ENCODE data around the gene GPR148.
"Not testable (repeated sequence)": the region's sequence is repeated elsewhere in the genome, so short reads cannot be mapped to it uniquely, and the experiment has no call there.

The GPR148 gene

DNA sequence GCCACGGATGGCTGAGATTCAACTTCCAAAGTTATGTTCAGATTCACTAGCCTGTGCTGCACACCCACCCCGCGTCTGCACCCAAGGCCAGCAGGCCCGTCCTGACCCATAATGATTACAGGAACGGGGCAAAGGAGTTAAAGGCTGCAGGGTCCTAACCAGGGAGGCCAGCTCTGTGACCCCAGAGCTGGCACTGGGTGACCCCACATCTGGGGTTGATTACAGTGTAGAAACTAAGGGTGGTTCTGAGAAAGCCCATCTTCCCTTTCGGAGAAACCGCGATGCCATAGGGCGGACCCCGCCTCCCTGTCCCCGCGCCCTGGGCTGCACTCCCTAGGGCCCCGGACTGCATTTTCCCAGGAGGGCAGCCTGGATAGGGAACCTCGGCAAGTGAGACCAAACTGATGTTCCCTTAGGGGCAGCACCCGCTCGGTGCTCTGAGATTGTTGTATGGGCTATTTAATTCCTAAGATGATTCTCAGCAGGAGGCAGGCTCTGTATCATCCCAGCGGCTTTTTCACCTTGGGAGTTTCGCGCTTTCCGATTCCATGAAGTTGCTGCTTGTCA lies 2.2 kb upstream of the GPR148 start:
- TF ChIP-seq, protein P1, sequence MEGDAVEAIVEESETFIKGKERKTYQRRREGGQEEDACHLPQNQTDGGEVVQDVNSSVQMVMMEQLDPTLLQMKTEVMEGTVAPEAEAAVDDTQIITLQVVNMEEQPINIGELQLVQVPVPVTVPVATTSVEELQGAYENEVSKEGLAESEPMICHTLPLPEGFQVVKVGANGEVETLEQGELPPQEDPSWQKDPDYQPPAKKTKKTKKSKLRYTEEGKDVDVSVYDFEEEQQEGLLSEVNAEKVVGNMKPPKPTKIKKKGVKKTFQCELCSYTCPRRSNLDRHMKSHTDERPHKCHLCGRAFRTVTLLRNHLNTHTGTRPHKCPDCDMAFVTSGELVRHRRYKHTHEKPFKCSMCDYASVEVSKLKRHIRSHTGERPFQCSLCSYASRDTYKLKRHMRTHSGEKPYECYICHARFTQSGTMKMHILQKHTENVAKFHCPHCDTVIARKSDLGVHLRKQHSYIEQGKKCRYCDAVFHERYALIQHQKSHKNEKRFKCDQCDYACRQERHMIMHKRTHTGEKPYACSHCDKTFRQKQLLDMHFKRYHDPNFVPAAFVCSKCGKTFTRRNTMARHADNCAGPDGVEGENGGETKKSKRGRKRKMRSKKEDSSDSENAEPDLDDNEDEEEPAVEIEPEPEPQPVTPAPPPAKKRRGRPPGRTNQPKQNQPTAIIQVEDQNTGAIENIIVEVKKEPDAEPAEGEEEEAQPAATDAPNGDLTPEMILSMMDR (conservative IDR thresholded peaks at IDR 0.05; ENCODE audit: low read length) = no peak
- H3K4me3 ChIP-seq (ENCODE audit: low read length) = peak overlapping the region; percentile 65
- DNase-seq (ENCODE audit: low read depth) = no peak

DNA sequence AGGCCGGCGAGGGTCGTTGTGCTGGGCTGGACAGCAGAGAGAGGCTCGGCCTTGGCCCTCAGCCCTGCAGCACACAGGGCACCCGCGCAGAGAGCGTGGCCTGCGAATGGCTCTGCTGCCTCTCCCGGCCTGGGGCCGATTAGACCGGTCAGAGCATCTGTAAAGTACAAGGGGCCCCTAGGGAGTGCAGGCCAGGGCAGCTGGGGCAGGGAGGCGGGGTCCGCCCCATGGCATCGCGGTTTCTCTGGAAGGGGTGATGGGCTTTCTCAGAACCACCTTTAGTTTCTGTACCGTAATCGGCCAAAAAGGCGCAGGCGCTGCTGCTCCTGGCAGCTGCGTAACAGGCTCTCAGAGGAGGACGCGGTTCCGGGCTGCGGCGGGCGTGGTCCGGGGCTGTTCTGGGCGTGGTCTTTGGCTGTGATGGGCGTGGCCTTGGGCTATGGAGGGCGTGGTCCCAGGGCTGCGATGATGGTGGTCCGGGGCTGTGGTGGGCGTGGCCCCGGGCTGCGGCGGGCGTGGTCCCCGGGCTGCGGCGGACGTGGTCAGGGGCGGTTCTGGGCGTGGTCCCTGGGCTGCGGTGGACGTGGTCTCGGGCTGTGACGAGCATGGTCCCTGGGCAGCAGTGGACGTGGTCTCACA lies 1.5 kb upstream of the GPR148 start:
- DNase-seq (ENCODE audit: low read depth) = peak; percentile 50
- TF ChIP-seq, protein P1 (conservative IDR thresholded peaks at IDR 0.05; ENCODE audit: low read length) = no peak

DNA sequence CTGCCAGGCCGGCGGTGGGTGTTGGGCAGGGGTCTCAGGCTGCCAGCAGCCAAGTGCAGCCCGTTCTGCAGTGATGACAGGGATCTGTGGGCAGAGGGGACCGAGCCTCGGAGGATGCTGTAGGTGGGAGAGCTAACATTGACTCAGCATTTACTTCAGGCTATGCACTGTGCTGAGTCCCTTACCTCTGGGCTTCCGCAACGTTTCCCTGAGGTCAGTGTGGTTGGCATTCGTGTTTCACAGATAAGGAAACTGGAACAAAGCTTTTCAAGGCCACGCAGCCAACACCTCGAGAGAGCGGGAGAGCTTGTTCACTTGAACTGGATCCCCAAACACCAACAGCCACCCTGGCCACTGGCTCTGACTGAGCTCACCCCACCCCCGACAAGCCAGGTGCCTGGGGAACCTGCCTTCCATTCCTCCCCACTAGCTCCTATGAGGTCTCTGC lies 839 bp upstream of the GPR148 start:
- TF ChIP-seq, protein P1 (conservative IDR thresholded peaks at IDR 0.05; ENCODE audit: low read length) = no peak
- no peak overlapping the region; the same call in 1 of the 2 replicates for H3K4me3 ChIP-seq (ENCODE audit: low read length)
- no peak for DNase-seq (ENCODE audit: low read depth)

More for the DNA sequence above, 1.5 kb upstream of the GPR148 start:
- peak overlapping the region; percentile 65 for H3K4me3 ChIP-seq (ENCODE audit: low read length)

DNA sequence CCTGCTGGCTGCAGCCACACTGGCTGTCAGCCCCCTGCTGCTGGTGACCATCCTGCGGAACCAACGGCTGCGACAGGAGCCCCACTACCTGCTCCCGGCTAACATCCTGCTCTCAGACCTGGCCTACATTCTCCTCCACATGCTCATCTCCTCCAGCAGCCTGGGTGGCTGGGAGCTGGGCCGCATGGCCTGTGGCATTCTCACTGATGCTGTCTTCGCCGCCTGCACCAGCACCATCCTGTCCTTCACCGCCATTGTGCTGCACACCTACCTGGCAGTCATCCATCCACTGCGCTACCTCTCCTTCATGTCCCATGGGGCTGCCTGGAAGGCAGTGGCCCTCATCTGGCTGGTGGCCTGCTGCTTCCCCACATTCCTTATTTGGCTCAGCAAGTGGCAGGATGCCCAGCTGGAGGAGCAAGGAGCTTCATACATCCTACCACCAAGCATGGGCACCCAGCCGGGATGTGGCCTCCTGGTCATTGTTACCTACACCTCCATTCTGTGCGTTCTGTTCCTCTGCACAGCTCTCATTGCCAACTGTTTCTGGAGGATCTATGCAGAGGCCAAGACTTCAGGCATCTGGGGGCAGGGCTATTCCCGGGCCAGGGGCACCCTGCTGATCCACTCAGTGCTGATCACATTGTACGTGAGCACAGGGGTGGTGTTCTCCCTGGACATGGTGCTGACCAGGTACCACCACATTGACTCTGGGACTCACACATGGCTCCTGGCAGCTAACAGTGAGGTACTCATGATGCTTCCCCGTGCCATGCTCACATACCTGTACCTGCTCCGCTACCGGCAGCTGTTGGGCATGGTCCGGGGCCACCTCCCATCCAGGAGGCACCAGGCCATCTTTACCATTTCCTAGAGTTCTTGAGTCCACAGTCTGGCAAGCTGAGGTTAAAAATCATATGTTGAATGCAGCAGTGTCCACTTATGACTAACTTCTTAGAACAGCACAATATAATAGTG lies 741 bp downstream of the GPR148 start:
- no peak for DNase-seq (ENCODE audit: low read depth)
- TF ChIP-seq, protein P1 (conservative IDR thresholded peaks at IDR 0.05; ENCODE audit: low read length) = no peak

DNA sequence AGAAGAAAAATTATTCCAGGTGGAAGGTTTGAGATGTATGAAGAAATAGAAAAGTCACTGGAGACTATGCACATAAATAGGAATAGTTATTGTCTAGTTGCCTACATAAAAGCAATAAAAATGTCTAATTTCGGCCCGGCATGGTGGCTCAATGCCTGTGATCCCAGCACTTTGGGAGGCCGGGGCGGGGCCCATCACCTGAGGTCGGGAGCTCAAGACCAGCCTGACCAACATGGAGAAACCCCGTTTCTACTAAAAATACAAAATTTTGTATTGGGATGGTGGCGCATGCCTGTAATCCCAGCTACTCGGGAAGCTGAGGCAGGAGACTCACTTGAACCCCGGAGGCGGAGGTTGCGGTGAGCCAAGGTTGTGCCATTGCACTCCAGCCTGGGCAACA lies 3.4 kb downstream of the GPR148 start:
- not testable (repeated sequence) for H3K4me3 ChIP-seq (ENCODE audit: low read length); DNase-seq (ENCODE audit: low read depth)

More for the DNA sequence above, 741 bp downstream of the GPR148 start:
- no peak overlapping the region for H3K4me3 ChIP-seq (ENCODE audit: low read length)

DNA sequence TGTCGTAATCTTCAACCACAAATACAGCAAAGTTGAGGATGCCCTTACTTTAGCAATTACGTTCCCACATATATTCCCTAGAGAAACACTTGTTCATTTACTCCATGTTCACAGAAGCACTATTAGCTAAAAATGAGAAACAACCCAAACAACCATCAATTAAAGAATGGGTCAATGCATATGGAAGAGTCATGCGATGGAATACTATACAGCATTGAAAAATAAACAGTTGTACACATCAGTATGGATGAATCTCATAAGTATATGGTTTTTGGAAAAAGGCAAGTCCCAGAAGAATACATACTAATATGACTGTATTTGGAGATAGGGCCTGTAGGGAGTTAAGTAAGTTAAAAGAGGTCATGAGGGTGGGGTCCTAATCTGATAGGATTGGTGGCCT lies 6.3 kb downstream of the GPR148 start:
- TF ChIP-seq, protein P1 (conservative IDR thresholded peaks at IDR 0.05; ENCODE audit: low read length) = no peak
- no peak overlapping the region for H3K4me3 ChIP-seq (ENCODE audit: low read length)
- DNase-seq (ENCODE audit: low read depth) = no peak

DNA sequence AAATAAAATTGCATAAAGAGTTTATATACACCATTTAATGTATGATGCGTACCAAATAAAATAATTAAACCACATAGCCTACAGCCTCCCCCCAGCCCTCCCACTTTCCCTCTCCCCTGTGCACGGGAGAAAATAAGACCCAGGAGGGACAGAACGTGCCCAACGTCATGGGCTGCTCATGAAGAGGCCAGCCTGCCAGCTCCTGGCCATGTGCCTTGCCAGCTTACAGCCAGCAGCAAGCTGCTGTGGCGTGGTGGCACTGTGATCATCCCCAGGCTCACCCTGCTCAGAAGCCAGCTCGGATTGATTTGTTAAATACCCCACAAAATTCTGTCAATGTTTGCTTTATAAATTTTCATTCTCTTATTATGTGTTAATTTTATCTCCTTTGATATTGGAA lies 7.6 kb downstream of the GPR148 start:
- TF ChIP-seq, protein P1 (conservative IDR thresholded peaks at IDR 0.05; ENCODE audit: low read length) = no peak
- DNase-seq (ENCODE audit: low read depth) = no peak
- H3K4me3 ChIP-seq (ENCODE audit: low read length) = no peak overlapping the region

Measured in AG10803 (cell line).